ENCODE results near the gene PFDN1.

PFDN1 gene

GRCh38 chr5:140236891-140237598 lies 65.9 kb downstream of the PFDN1 start:
- DNase-seq (ENCODE audit: low spot score) = no peak

- no peak for DNase-seq (ENCODE audit: low spot score)
These were observed 66.9 kb downstream of the PFDN1 start for GRCh38 chr5:140235791-140236551.

- DNase-seq (ENCODE audit: low spot score) = no peak
These were observed 68.4 kb downstream of the PFDN1 start for GRCh38 chr5:140234377-140234989.

GRCh38 chr5:140232731-140233130 lies 70.2 kb downstream of the PFDN1 start:
- DNase-seq (ENCODE audit: low spot score) = no peak

- DNase-seq (ENCODE audit: low spot score) = no peak
These were observed 72.5 kb downstream of the PFDN1 start for GRCh38 chr5:140230373-140230772.

GRCh38 chr5:140228364-140228837 lies 74.5 kb downstream of the PFDN1 start:
- DNase-seq (ENCODE audit: low spot score) = no peak

GRCh38 chr5:140227046-140227445 lies 75.9 kb downstream of the PFDN1 start:
- no peak for DNase-seq (ENCODE audit: low spot score)

- DNase-seq (ENCODE audit: low spot score) = no peak
These were observed 77.5 kb downstream of the PFDN1 start for GRCh38 chr5:140225396-140225795.

- no peak for DNase-seq (ENCODE audit: low spot score)
These were observed 78.2 kb downstream of the PFDN1 start for GRCh38 chr5:140224658-140225057.

GRCh38 chr5:140223567-140223966 lies 79.3 kb downstream of the PFDN1 start:
- DNase-seq (ENCODE audit: low spot score) = no peak

- DNase-seq (ENCODE audit: low spot score) = no peak
These were observed 80.5 kb downstream of the PFDN1 start for GRCh38 chr5:140222416-140222815.

GRCh38 chr5:140221697-140222223 lies 81.1 kb downstream of the PFDN1 start:
- DNase-seq (ENCODE audit: low spot score) = peak; percentile 67

GRCh38 chr5:140220698-140221064 lies 82.2 kb downstream of the PFDN1 start:
- DNase-seq (ENCODE audit: low spot score) = no peak

GRCh38 chr5:140220032-140220697 lies 82.7 kb downstream of the PFDN1 start:
- DNase-seq (ENCODE audit: low spot score) = no peak

- no peak for DNase-seq (ENCODE audit: low spot score)
These were observed 83.6 kb downstream of the PFDN1 start for GRCh38 chr5:140219068-140219991.

GRCh38 chr5:140217299-140218026 lies 85.4 kb downstream of the PFDN1 start:
- DNase-seq (ENCODE audit: low spot score) = no peak

GRCh38 chr5:140216478-140217074 lies 86.3 kb downstream of the PFDN1 start:
- DNase-seq (ENCODE audit: low spot score) = no peak

- no peak for DNase-seq (ENCODE audit: low spot score)
These were observed 87.6 kb downstream of the PFDN1 start for GRCh38 chr5:140215276-140215675.

- DNase-seq (ENCODE audit: low spot score) = peak; percentile 50
These were observed 88.1 kb downstream of the PFDN1 start for GRCh38 chr5:140214831-140215230.

GRCh38 chr5:140213370-140213983 lies 89.4 kb downstream of the PFDN1 start:
- no peak for DNase-seq (ENCODE audit: low spot score)

Data from AG08396 (cell line).